Osteocyte (in vitro differentiated cells): Measurements from ENCODE around the gene DNAJC3. TPM values are rescaled to one million over a fixed set of nuclear protein-coding genes. Genes with fewer than 3 reads are reported as not detected.

Experiments
- DNase-seq: peaks from one replicate; pipeline ENCODE4 v3.0.0; 2021; ENCODE audit warnings: mixed read lengths; ENCODE audit not compliant: unreplicated experiment; ENCODE audit errors: extremely low spot score
- H3K27ac Mint-ChIP-seq: one replicate; pipeline ENCODE4 v1.8.0; 2021; ENCODE audit warnings: mild to moderate bottlenecking, mixed read lengths; ENCODE audit not compliant: unreplicated experiment
- H3K27me3 Mint-ChIP-seq: one replicate; pipeline ENCODE4 v1.8.0; 2021; ENCODE audit warnings: mixed read lengths; ENCODE audit not compliant: unreplicated experiment
- H3K36me3 Mint-ChIP-seq: one replicate; pipeline ENCODE4 v1.8.0; 2021; ENCODE audit warnings: mixed read lengths; ENCODE audit not compliant: unreplicated experiment
- H3K4me1 Mint-ChIP-seq: one replicate; pipeline ENCODE4 v1.8.0; 2021; ENCODE audit warnings: mixed read lengths; ENCODE audit not compliant: unreplicated experiment
- H3K4me3 Mint-ChIP-seq: one replicate; pipeline ENCODE4 v1.8.0; 2021; ENCODE audit warnings: mild to moderate bottlenecking, moderate library complexity, mixed read lengths; ENCODE audit not compliant: unreplicated experiment
- H3K9me3 Mint-ChIP-seq: one replicate; pipeline ENCODE4 v1.8.0; 2021; ENCODE audit warnings: mixed read lengths; ENCODE audit not compliant: unreplicated experiment
- total RNA-seq: library from RNA; stranded (reverse); gene quantifications from 2 replicates; pipeline ENCODE4 v1.2.1, GENCODE V29; 2021
- TF ChIP-seq, protein P1 (sequence below): fragments of 200-600 bp; sonication (generic); IDR thresholded peaks from 2 replicates; pipeline ENCODE4 v1.5.0; 2021; ENCODE audit warnings: antibody characterized with exemption, mild to moderate bottlenecking, moderate library complexity

The DNAJC3 gene
- total RNA-seq, 1 donor from 2014 or later = 45.9 TPM

GRCh38 chr13:95842898-95843297, 166.0 kb downstream of the DNAJC3 start:
- Mint-ChIP-seq H3K27me3 (no peaks in the 10 kb centered on the region), H3K9me3 (peaks cover 33% of the 10 kb centered on the region), H3K36me3 (peaks cover 34% of the 10 kb centered on the region), H3K4me1 (no peaks in the 10 kb centered on the region), H3K4me3 (no peak overlapping the region), H3K27ac (no peak overlapping the region)
- TF ChIP-seq, protein P1, sequence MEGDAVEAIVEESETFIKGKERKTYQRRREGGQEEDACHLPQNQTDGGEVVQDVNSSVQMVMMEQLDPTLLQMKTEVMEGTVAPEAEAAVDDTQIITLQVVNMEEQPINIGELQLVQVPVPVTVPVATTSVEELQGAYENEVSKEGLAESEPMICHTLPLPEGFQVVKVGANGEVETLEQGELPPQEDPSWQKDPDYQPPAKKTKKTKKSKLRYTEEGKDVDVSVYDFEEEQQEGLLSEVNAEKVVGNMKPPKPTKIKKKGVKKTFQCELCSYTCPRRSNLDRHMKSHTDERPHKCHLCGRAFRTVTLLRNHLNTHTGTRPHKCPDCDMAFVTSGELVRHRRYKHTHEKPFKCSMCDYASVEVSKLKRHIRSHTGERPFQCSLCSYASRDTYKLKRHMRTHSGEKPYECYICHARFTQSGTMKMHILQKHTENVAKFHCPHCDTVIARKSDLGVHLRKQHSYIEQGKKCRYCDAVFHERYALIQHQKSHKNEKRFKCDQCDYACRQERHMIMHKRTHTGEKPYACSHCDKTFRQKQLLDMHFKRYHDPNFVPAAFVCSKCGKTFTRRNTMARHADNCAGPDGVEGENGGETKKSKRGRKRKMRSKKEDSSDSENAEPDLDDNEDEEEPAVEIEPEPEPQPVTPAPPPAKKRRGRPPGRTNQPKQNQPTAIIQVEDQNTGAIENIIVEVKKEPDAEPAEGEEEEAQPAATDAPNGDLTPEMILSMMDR = no peak
- no peak for DNase-seq

Other genes with a start within 250 kb of the DNAJC3 start
- not detected in 2 replicates for gene CLDN10, start 124.4 kb upstream of the DNAJC3 start, total RNA-seq
- 45.0 and 50.8 TPM in 2 replicates for gene DZIP1, start 32.4 kb upstream of the DNAJC3 start, total RNA-seq